Neural cell (in vitro differentiated cells): Measurements from ENCODE around the gene EOMES.

Experiments
- CTCF ChIP-seq: fragments of 450-650 bp; IDR thresholded peaks from 2 replicates; pipeline ENCODE4 v1.5.1; 2014; ENCODE audit warnings: antibody characterized with exemption, mild to moderate bottlenecking, moderate library complexity; ENCODE audit not compliant: poor library complexity, severe bottlenecking
- EP300 ChIP-seq: fragments of 450-650 bp; conservative IDR thresholded peaks from 2 replicates; pipeline ENCODE4 v1.6.1; 2014; ENCODE audit warnings: antibody characterized with exemption, mild to moderate bottlenecking, moderate library complexity; ENCODE audit not compliant: poor library complexity, severe bottlenecking
- EZH2 ChIP-seq: fragments of 200-600, 300-800 bp; shearing (Covaris generic), sonication (generic); IDR thresholded peaks from 2 replicates; pipeline ENCODE4 v1.6.1; 2014; ENCODE audit warnings: antibody characterized with exemption, low read length, borderline replicate concordance, mild to moderate bottlenecking; ENCODE audit not compliant: insufficient read depth, poor library complexity, severe bottlenecking
- POLR2AphosphoS5 ChIP-seq: IDR thresholded peaks from 2 replicates; pipeline ENCODE4 v1.6.1; 2012
- RAD21 ChIP-seq: fragments of 450-650 bp; conservative IDR thresholded peaks from 2 replicates; pipeline ENCODE4 v1.6.1; 2014; ENCODE audit warnings: antibody characterized with exemption, mild to moderate bottlenecking, moderate library complexity
- SMC3 ChIP-seq: fragments of 450-650 bp; conservative IDR thresholded peaks from 2 replicates; pipeline ENCODE4 v1.6.1; 2014; ENCODE audit warnings: antibody characterized with exemption, mild to moderate bottlenecking, moderate library complexity; ENCODE audit not compliant: poor library complexity

GRCh38 chr3:27688053-27688452 lies 34.1 kb downstream of the EOMES start:
- TF ChIP-seq EP300 = no peak
- no peak for TF ChIP-seq CTCF
- TF ChIP-seq EZH2 = no peak
- no peak for TF ChIP-seq SMC3
- no peak for TF ChIP-seq POLR2AphosphoS5
- no peak for TF ChIP-seq RAD21
